Measurements from ENCODE around the gene SOX12. TPM values are rescaled to one million over a fixed set of nuclear protein-coding genes. Genes with fewer than 3 reads are reported as not detected.
"Not testable (repeated sequence)": the region's sequence is repeated elsewhere in the genome, so short reads cannot be mapped to it uniquely, and the experiment has no call there.

Gene SOX12
- total RNA-seq, 2 donors from 2014 or later = 7.8 to 11.7 TPM

GRCh38 chr20:376089-376488, 50.7 kb downstream of the SOX12 start:
- no peak overlapping the region for H3K4me3 Mint-ChIP-seq
- ATAC-seq (replicated peaks in 1 of 2) = no peak
- no peak overlapping the region for H3K27ac Mint-ChIP-seq
- no peaks in the 10 kb centered on the region for H3K27me3 Mint-ChIP-seq (ENCODE audit: low read depth)
- no peak for DNase-seq
- H3K9me3 Mint-ChIP-seq = no peaks in the 10 kb centered on the region
- peaks cover 44% of the 10 kb centered on the region for H3K4me1 Mint-ChIP-seq (ENCODE audit: low read depth)
- no peaks in the 10 kb centered on the region for H3K36me3 Mint-ChIP-seq (ENCODE audit: insufficient read depth in 2 of 2)

- Mint-ChIP-seq H3K27me3 (ENCODE audit: low read depth) (no peaks in the 10 kb centered on the region), H3K4me1 (ENCODE audit: low read depth) (peaks cover 37% of the 10 kb centered on the region), H3K4me3 (no peak overlapping the region), H3K9me3 (no peaks in the 10 kb centered on the region), H3K36me3 (ENCODE audit: insufficient read depth in 2 of 2) (peaks cover 3% of the 10 kb centered on the region in 2 donors), H3K27ac (no peak overlapping the region)
- no peak for ATAC-seq (replicated peaks in 1 of 2)
- no peak for DNase-seq
Measured at GRCh38 chr20:376750-377149, 51.4 kb downstream of the SOX12 start.

- H3K4me1 Mint-ChIP-seq (ENCODE audit: low read depth) = peaks cover 33% of the 10 kb centered on the region
- H3K36me3 Mint-ChIP-seq (ENCODE audit: insufficient read depth in 2 of 2); DNase-seq: not testable (repeated sequence)
Measured at GRCh38 chr20:377578-377977, 52.2 kb downstream of the SOX12 start.

GRCh38 chr20:378961-379336, 53.6 kb downstream of the SOX12 start:
- H3K4me1 Mint-ChIP-seq (ENCODE audit: low read depth) = peaks cover 35% of the 10 kb centered on the region
- H3K27ac Mint-ChIP-seq = peak overlapping the region; percentile 98
- no peak for DNase-seq
- ATAC-seq (replicated peaks in 1 of 2) = no peak
- H3K36me3 Mint-ChIP-seq (ENCODE audit: insufficient read depth in 2 of 2) = peaks cover 11 to 12% of the 10 kb centered on the region in 2 donors
- peak overlapping the region; percentile 92 to 95 for H3K4me3 Mint-ChIP-seq
- no peaks in the 10 kb centered on the region for H3K9me3 Mint-ChIP-seq
- H3K27me3 Mint-ChIP-seq (ENCODE audit: low read depth) = no peaks in the 10 kb centered on the region

More at GRCh38 chr20:377578-377977, 52.2 kb downstream of the SOX12 start:
- not testable (repeated sequence) for H3K27me3 Mint-ChIP-seq (ENCODE audit: low read depth); ATAC-seq (replicated peaks in 1 of 2); H3K9me3 Mint-ChIP-seq; H3K27ac Mint-ChIP-seq
- H3K4me3 Mint-ChIP-seq = peak overlapping the region in 1 of 2 donors; percentile 92

Other genes starting within 250 kb of the SOX12 start
- not detected for gene DEFB125, start 237.9 kb upstream of the SOX12 start, total RNA-seq
- not detected for gene DEFB126, start 183.0 kb upstream of the SOX12 start, total RNA-seq
- not detected for gene DEFB127, start 168.1 kb upstream of the SOX12 start, total RNA-seq
- gene DEFB128, start 135.8 kb upstream of the SOX12 start, total RNA-seq = not detected
- gene DEFB129, start 98.3 kb upstream of the SOX12 start, total RNA-seq = not detected
- not detected for gene DEFB132, start 67.8 kb upstream of the SOX12 start, total RNA-seq
- gene C20orf96, start 34.8 kb upstream of the SOX12 start, total RNA-seq = 1 to 10 TPM; 6.4 to 9.4 TPM
- 10 to 100 TPM; 21.3 to 21.6 TPM for gene ZCCHC3, start 28.0 kb upstream of the SOX12 start, total RNA-seq
- gene NRSN2, start 21.6 kb downstream of the SOX12 start, total RNA-seq = 10 to 100 TPM; 12.9 to 14.7 TPM
- 100 to 1,000 TPM; 165 to 281 TPM for gene TRIB3, start 55.2 kb downstream of the SOX12 start, total RNA-seq
- 100 to 1,000 TPM; 176 to 198 TPM for gene RBCK1, start 82.7 kb downstream of the SOX12 start, total RNA-seq
- gene TBC1D20, start 137.0 kb downstream of the SOX12 start, total RNA-seq = 10 to 100 TPM; 26.7 to 28.2 TPM
- gene CSNK2A1, start 218.2 kb downstream of the SOX12 start, total RNA-seq = 100 to 1,000 TPM; 168 to 184 TPM

Data from activated T-cell treated with anti-CD3 and anti-CD28 coated beads, Interleukin-2, amount 50 U/mL, for 72 hours (primary cell).